SK-N-SH (cell line): ENCODE data around the gene DMD. TPM values are rescaled to one million over a fixed set of nuclear protein-coding genes. Genes with fewer than 3 reads are reported as not detected.

ENCODE experiments used
- CTCF ChIA-PET: fragments of 300-600, 350-600 bp; formaldehyde crosslinking; extraction: SDS; loops from one replicate; lab custom pipeline; 2021; lab: Yijun Ruan, JAX
- POLR2A ChIA-PET: fragments of 350-600 bp; sonication (Branson Sonifier 250); formaldehyde crosslinking; extraction: SDS; loops from one replicate; lab custom pipeline; 2020; ENCODE audit warnings: antibody characterized with exemption, inconsistent platforms; lab: Yijun Ruan, JAX
- DNase-seq: peaks from one replicate; pipeline ENCODE4 v3.0.0; 2012
- H2AFZ ChIP-seq: fragments of 200-600 bp; sonication (generic); 2 replicates; pipeline ENCODE4 v1.8.1; 2016; ENCODE audit warnings: antibody characterized with exemption, mild to moderate bottlenecking, low read depth
- H3F3A ChIP-seq: fragments of 200-600 bp; sonication (generic); replicated peaks from 2 replicates; pipeline ENCODE3; 2016; ENCODE audit warnings: antibody characterized with exemption, mild to moderate bottlenecking; ENCODE audit not compliant: insufficient read depth
- H3K27ac ChIP-seq, 2 experiments: fragments of 200-500 bp in 1 of 2; fragments of 200-600 bp in 1 of 2; sonication (Bioruptor generic) in 1 of 2; sonication (generic), shearing (Covaris generic) in 1 of 2; 2 replicates each; pipeline versions ENCODE4 v1.5.1 to v1.6.1; 2014 to 2016; ENCODE audit warnings: low read depth in 2 of 2, inconsistent platforms in 1 of 2, low read length in 1 of 2, mild to moderate bottlenecking in 1 of 2, mixed read lengths in 1 of 2
- H3K27me3 ChIP-seq: fragments of 200-600 bp; sonication (generic), shearing (Covaris generic); 2 replicates; pipeline ENCODE4 v1.6.1; 2016; ENCODE audit warnings: mixed run types; ENCODE audit not compliant: insufficient read depth
- H3K36me3 ChIP-seq, 2 experiments: fragments of 200-500 bp in 1 of 2; fragments of 200-600 bp in 1 of 2; sonication (Bioruptor generic) in 1 of 2; sonication (generic) in 1 of 2; replicated peaks in 1 of 2; 2 replicates each; pipeline versions ENCODE3 to v1.5.1; 2014 to 2016; ENCODE audit warnings: low read length in 1 of 2, mild to moderate bottlenecking in 1 of 2; ENCODE audit not compliant: insufficient read depth in 2 of 2, control insufficient read depth in 1 of 2
- H3K4me1 ChIP-seq, 2 experiments: fragments of 200-500 bp in 1 of 2; fragments of 200-600 bp in 1 of 2; sonication (Bioruptor generic) in 1 of 2; sonication (generic), shearing (Covaris generic) in 1 of 2; 2 replicates each; pipeline versions ENCODE4 v1.5.1 to v1.6.1; 2014 to 2016; ENCODE audit warnings: low read depth in 1 of 2, low read length in 1 of 2, mixed run types in 1 of 2; ENCODE audit not compliant: insufficient read depth in 2 of 2, control insufficient read depth in 1 of 2
- H3K4me2 ChIP-seq: fragments of 200-600 bp; sonication (generic), shearing (Covaris generic); 2 replicates; pipeline ENCODE4 v1.6.1; 2017; ENCODE audit warnings: mixed run types
- H3K4me3 ChIP-seq, 2 experiments: fragments of 200-500 bp in 1 of 2; fragments of 200-600 bp in 1 of 2; sonication (Bioruptor generic) in 1 of 2; sonication (generic), shearing (Covaris generic) in 1 of 2; 2 replicates each; pipeline versions ENCODE4 v1.5.1 to v1.8.1; 2014 to 2016; ENCODE audit warnings: low read depth in 2 of 2, inconsistent platforms in 1 of 2, low read length in 1 of 2, mild to moderate bottlenecking in 1 of 2, mixed read lengths in 1 of 2, moderate library complexity in 1 of 2
- H3K79me2 ChIP-seq: fragments of 200-600 bp; sonication (generic); 2 replicates; pipeline ENCODE4 v1.8.1; 2017; ENCODE audit warnings: mild to moderate bottlenecking; ENCODE audit not compliant: insufficient read depth
- H3K9ac ChIP-seq: fragments of 200-600 bp; sonication (generic); 2 replicates; pipeline ENCODE4 v1.6.1; 2017; ENCODE audit warnings: mixed run types
- H3K9me2 ChIP-seq: fragments of 200-600 bp; sonication (generic); 2 replicates; pipeline ENCODE4 v1.6.1; 2017; ENCODE audit warnings: mixed run types
- H3K9me3 ChIP-seq: fragments of 200-600 bp; sonication (generic); 2 replicates; pipeline ENCODE4 v1.6.1; 2017; ENCODE audit warnings: mixed run types, mild to moderate bottlenecking, moderate library complexity
- H4K20me1 ChIP-seq: fragments of 200-600 bp; sonication (generic); 2 replicates; pipeline ENCODE4 v1.6.1; 2017; ENCODE audit warnings: mild to moderate bottlenecking, mixed run types; ENCODE audit not compliant: insufficient read depth
- FOSL2 ChIP-seq: IDR thresholded peaks from 2 replicates; pipeline ENCODE4 v1.4.0; 2012; ENCODE audit warnings: low read depth, mild to moderate bottlenecking, moderate library complexity, borderline replicate concordance
- GABPA ChIP-seq: IDR thresholded peaks from 2 replicates; pipeline ENCODE4 v1.4.0; 2012; ENCODE audit warnings: low read depth, mild to moderate bottlenecking
- JUND ChIP-seq: IDR thresholded peaks from 2 replicates; pipeline ENCODE4 v1.4.0; 2012
- MAX ChIP-seq: IDR thresholded peaks from 2 replicates; pipeline ENCODE4 v1.4.0; 2012; ENCODE audit warnings: low read depth
- NFIC ChIP-seq: IDR thresholded peaks from 2 replicates; pipeline ENCODE4 v1.4.0; 2012; ENCODE audit warnings: borderline replicate concordance
- NRF1 ChIP-seq: IDR thresholded peaks from 2 replicates; pipeline ENCODE4 v1.6.1; 2012; ENCODE audit warnings: low read depth, mild to moderate bottlenecking, low read length
- SIN3A ChIP-seq: IDR thresholded peaks from 2 replicates; pipeline ENCODE4 v1.6.1; 2012; ENCODE audit warnings: low read depth, mild to moderate bottlenecking, low read length, moderate library complexity, borderline replicate concordance
- TAF1 ChIP-seq: IDR thresholded peaks from 2 replicates; pipeline ENCODE4 v1.6.1; 2012; ENCODE audit warnings: low read depth, mild to moderate bottlenecking, low read length, moderate library complexity, borderline replicate concordance
- TCF12 ChIP-seq: IDR thresholded peaks from 2 replicates; pipeline ENCODE4 v1.4.0; 2012
- WGBS: methylation state at CpG from one replicate; pipeline ENCODE4 v1.1.6; 2017; ENCODE audit warnings: low lambda C conversion rate; 5-methylcytosine and 5-hydroxymethylcytosine counted together
- polyA plus RNA-seq, 3 experiments: library from polyadenylated mRNA; depleted of rRNA; stranded (reverse); fragments of >200 nt; gene quantifications; 2 replicates each; pipeline ENCODE4 v1.2.3, GENCODE V29; 2012
- TF ChIP-seq, protein P1 (sequence below): IDR thresholded peaks from 2 replicates; pipeline ENCODE4 v1.4.0; 2012; ENCODE audit warnings: low read depth, borderline replicate concordance
- TF ChIP-seq, protein P2 (sequence below): IDR thresholded peaks from 2 replicates; pipeline ENCODE4 v1.6.1; 2012; ENCODE audit warnings: mild to moderate bottlenecking, low read depth, low read length, moderate library complexity
- TF ChIP-seq, protein P3 (sequence below): fragments of 150-350 bp; IDR thresholded peaks from 2 replicates; pipeline ENCODE4 v1.6.1; 2016; ENCODE audit warnings: mild to moderate bottlenecking, low read depth, low read length
- TF ChIP-seq, protein P4 (sequence below): IDR thresholded peaks from 2 replicates; pipeline ENCODE4; 2012

Gene DMD
- polyA plus RNA-seq, 1 of the 3 experiments (the other 2 are of a cell fraction) = 3.9 TPM

DNA sequence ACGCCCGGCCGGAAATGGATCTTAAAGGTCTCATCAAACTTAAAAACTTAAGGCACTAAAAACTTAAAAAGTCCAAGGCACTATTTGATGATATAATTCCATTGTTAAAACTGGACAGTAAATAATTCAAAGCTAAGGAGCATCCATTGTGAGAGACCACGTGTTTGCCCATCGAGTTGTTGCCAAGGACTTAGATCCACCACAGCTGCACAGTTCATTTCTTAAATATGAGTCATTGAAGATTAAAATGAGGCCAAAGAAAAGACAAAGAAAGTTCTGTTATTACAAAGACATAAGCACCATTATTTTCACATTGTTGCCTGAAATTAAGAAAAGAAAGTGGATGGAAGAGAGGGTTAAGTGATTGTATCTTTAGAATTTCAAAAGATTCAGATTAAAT lies 1728.0 kb downstream of the DMD start:
- no peak for DNase-seq
- peak overlapping the region in 1 of 2 experiments; percentile 81; a peak in 2 of 4 replicates for H3K27ac ChIP-seq

More for the DNA sequence above, 1728.0 kb downstream of the DMD start:
- Histone ChIP-seq H3K36me3 (no peaks in the 10 kb centered on the region), H3K27me3 (no peaks in the 10 kb centered on the region), H3K79me2 (no peaks in the 10 kb centered on the region), H3K4me2 (no peak overlapping the region), H4K20me1 (no peaks in the 10 kb centered on the region), H3F3A (no peaks in the 10 kb centered on the region), H3K4me1 (no peaks in the 10 kb centered on the region), H3K9me2 (no peaks in the 10 kb centered on the region), H3K9me3 (no peaks in the 10 kb centered on the region), H3K4me3 (no peak overlapping the region)
- ChIA-PET POLR2A (no interaction called here), CTCF (no interaction called here)
- WGBS = 42% methylated on average over 5 of the region's 5 CpGs
- peak; percentile 61 for TF ChIP-seq JUND
- TF ChIP-seq, protein P1, sequence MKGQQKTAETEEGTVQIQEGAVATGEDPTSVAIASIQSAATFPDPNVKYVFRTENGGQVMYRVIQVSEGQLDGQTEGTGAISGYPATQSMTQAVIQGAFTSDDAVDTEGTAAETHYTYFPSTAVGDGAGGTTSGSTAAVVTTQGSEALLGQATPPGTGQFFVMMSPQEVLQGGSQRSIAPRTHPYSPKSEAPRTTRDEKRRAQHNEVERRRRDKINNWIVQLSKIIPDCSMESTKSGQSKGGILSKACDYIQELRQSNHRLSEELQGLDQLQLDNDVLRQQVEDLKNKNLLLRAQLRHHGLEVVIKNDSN = peak; percentile 45; the same call in 1 of the 2 replicates
- TF ChIP-seq TAF1 = no peak
- TF ChIP-seq, protein P2, sequence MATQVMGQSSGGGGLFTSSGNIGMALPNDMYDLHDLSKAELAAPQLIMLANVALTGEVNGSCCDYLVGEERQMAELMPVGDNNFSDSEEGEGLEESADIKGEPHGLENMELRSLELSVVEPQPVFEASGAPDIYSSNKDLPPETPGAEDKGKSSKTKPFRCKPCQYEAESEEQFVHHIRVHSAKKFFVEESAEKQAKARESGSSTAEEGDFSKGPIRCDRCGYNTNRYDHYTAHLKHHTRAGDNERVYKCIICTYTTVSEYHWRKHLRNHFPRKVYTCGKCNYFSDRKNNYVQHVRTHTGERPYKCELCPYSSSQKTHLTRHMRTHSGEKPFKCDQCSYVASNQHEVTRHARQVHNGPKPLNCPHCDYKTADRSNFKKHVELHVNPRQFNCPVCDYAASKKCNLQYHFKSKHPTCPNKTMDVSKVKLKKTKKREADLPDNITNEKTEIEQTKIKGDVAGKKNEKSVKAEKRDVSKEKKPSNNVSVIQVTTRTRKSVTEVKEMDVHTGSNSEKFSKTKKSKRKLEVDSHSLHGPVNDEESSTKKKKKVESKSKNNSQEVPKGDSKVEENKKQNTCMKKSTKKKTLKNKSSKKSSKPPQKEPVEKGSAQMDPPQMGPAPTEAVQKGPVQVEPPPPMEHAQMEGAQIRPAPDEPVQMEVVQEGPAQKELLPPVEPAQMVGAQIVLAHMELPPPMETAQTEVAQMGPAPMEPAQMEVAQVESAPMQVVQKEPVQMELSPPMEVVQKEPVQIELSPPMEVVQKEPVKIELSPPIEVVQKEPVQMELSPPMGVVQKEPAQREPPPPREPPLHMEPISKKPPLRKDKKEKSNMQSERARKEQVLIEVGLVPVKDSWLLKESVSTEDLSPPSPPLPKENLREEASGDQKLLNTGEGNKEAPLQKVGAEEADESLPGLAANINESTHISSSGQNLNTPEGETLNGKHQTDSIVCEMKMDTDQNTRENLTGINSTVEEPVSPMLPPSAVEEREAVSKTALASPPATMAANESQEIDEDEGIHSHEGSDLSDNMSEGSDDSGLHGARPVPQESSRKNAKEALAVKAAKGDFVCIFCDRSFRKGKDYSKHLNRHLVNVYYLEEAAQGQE = no peak
- TF ChIP-seq SIN3A = no peak
- TF ChIP-seq NRF1 = no peak
- TF ChIP-seq, protein P3, sequence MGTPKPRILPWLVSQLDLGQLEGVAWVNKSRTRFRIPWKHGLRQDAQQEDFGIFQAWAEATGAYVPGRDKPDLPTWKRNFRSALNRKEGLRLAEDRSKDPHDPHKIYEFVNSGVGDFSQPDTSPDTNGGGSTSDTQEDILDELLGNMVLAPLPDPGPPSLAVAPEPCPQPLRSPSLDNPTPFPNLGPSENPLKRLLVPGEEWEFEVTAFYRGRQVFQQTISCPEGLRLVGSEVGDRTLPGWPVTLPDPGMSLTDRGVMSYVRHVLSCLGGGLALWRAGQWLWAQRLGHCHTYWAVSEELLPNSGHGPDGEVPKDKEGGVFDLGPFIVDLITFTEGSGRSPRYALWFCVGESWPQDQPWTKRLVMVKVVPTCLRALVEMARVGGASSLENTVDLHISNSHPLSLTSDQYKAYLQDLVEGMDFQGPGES = no peak
- TF ChIP-seq, protein P4, sequence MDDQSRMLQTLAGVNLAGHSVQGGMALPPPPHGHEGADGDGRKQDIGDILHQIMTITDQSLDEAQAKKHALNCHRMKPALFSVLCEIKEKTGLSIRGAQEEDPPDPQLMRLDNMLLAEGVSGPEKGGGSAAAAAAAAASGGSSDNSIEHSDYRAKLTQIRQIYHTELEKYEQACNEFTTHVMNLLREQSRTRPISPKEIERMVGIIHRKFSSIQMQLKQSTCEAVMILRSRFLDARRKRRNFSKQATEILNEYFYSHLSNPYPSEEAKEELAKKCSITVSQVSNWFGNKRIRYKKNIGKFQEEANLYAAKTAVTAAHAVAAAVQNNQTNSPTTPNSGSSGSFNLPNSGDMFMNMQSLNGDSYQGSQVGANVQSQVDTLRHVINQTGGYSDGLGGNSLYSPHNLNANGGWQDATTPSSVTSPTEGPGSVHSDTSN = 0 out of 2 replicates have a peak, but pooled peaks have one; percentile 19
- TF ChIP-seq MAX = peak; percentile 89
- TF ChIP-seq TCF12 = peak; percentile 71
- TF ChIP-seq FOSL2 = peak; percentile 53; the same call in 1 of the 2 replicates
- TF ChIP-seq NFIC = peak; percentile 48
- TF ChIP-seq GABPA = no peak
- TF ChIP-seq, all 33 proteins: peak for 7
- peak overlapping the region; percentile 69; the same call in 1 of the 2 replicates for H2AFZ ChIP-seq
- H3K9ac ChIP-seq = no peak overlapping the region
